Adrenal gland (tissue), 12 donors: Measurements from ENCODE around the gene CFAP58. TPM values are rescaled to one million over a fixed set of nuclear protein-coding genes. Genes with fewer than 3 reads are reported as not detected.

Experiments
- DNase-seq, 7 donors: peaks; one replicate each; pipeline ENCODE4 v3.0.0-alpha.2; 2019 to 2020
- H3K27ac ChIP-seq, 5 donors: fragments of 200-600 bp; sonication (generic) in 4 of 5; 1 replicate in 3 of 5; 2 replicates in 2 of 5; pipeline versions ENCODE4 v1.5.1 to v1.8.0; 2016 to 2020; ENCODE audit warnings: mild to moderate bottlenecking in 1 of 5
- H3K27me3 ChIP-seq: fragments of 200-600 bp; 2 replicates; pipeline ENCODE4 v1.8.0; 2021
- H3K36me3 ChIP-seq, 2 donors: fragments of 200-600 bp; replicated peaks in 1 of 2; 1 replicate in 1 of 2; 2 replicates in 1 of 2; pipeline versions ENCODE4 v1.5.1 to v1.8.0; 2018 to 2022
- H3K4me1 ChIP-seq, 2 donors: fragments of 200-600 bp; replicated peaks in 1 of 2; 1 replicate in 1 of 2; 2 replicates in 1 of 2; pipeline versions ENCODE4 v1.5.1 to v1.8.0; 2018 to 2021
- H3K4me3 ChIP-seq, 4 donors: fragments of 200-600 bp; sonication (generic) in 3 of 4; one replicate each; pipeline ENCODE4 v1.5.1; 2016 to 2018
- H3K9me3 ChIP-seq, 3 donors: fragments of 200-600 bp; sonication (generic) in 1 of 3; replicated peaks in 1 of 3; 1 replicate in 2 of 3; 2 replicates in 1 of 3; pipeline versions ENCODE4 v1.5.1 to v1.8.0; 2016 to 2021
- POLR2A ChIP-seq, 2 donors: fragments of 450-650 bp; IDR thresholded peaks; one replicate each; pipeline ENCODE4 v1.6.1; 2017; ENCODE audit warnings: antibody characterized with exemption in 2 of 2, mild to moderate bottlenecking in 2 of 2, moderate library complexity in 1 of 2
- WGBS, 4 donors: extraction: QIAGEN DNeasy Blood & Tissue Kit in 2 of 4; methylation state at CpG; one replicate each; pipeline versions ENCODE4 v1.1.5 to v1.1.7; 2013 to 2017; 5-methylcytosine and 5-hydroxymethylcytosine counted together
- intact Hi-C, 2 donors: fragments of 100-400 bp; cut with DNase I; formaldehyde crosslinking; loops; one replicate each; pipeline versions ENCODE4 v1.14.1 to v1.15.0; 2022 to 2023
- polyA plus RNA-seq, 3 donors: library from polyadenylated mRNA; stranded (reverse); fragments of 200-250 nt in 2 of 3; fragments of 350-450 nt in 1 of 3; fragmentation: Illumina TruSeq in 1 of 3; extraction: RNeasy Lipid Tissue Mini Kit (QIAGEN cat#74804) in 1 of 3; gene quantifications; one replicate each; pipeline ENCODE4 v1.2.3, GENCODE V29; 2013 to 2014
- total RNA-seq, 9 donors: library from RNA; depleted of rRNA in 4 of 9; stranded (reverse); fragments of >200 nt in 4 of 9; fragments of 120-200 nt in 1 of 9; fragmentation: NEBNext Ultra II Directional in 1 of 9; extraction: Animal tissue kit (Norgen Biotek cat#: 25700) in 1 of 9; gene quantifications; one replicate each; pipeline versions ENCODE4 v1.1.0 to v1.2.4, GENCODE V29; 2013 to 2023
- TF ChIP-seq, protein P1 (sequence below), 6 experiments: fragments of 450-650 bp in 4 of 6; fragments of 200-600 bp in 2 of 6; sonication (generic) in 1 of 6; IDR thresholded peaks; 1 replicate in 5 of 6; 2 replicates in 1 of 6; pipeline versions ENCODE4 v1.5.1 to v1.8.0; 2016 to 2021; ENCODE audit warnings: antibody characterized with exemption in 6 of 6, mild to moderate bottlenecking in 2 of 6, moderate library complexity in 1 of 6
- donor health status: healthy with polysubstance abuse.
- donor health status: Bipolar disorder and iron deficiency.
- donor health status: DM: yes; HTN: yes; CAD: no.
- donor health status: DM: no; HTN: no; CAD: no.
- donor health status: DM: no; HTN: no; CAD: no.
- donor health status: DM: yes; HTN: yes; CAD: no.

Gene CFAP58
- total and polyA plus RNA-seq, 12 donors: 0.11 to 2.9 (median 0.85) TPM

GRCh38 chr10:104318810-104319741 is 34.6 kb upstream of the CFAP58 start:
- WGBS, 4 donors: 67 to 73% (median 69%) methylated on average over 14 to 19 of the region's 19 CpGs
- TF ChIP-seq, protein P1, sequence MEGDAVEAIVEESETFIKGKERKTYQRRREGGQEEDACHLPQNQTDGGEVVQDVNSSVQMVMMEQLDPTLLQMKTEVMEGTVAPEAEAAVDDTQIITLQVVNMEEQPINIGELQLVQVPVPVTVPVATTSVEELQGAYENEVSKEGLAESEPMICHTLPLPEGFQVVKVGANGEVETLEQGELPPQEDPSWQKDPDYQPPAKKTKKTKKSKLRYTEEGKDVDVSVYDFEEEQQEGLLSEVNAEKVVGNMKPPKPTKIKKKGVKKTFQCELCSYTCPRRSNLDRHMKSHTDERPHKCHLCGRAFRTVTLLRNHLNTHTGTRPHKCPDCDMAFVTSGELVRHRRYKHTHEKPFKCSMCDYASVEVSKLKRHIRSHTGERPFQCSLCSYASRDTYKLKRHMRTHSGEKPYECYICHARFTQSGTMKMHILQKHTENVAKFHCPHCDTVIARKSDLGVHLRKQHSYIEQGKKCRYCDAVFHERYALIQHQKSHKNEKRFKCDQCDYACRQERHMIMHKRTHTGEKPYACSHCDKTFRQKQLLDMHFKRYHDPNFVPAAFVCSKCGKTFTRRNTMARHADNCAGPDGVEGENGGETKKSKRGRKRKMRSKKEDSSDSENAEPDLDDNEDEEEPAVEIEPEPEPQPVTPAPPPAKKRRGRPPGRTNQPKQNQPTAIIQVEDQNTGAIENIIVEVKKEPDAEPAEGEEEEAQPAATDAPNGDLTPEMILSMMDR (IDR thresholded peaks at IDR 0.05): no peak
- no peak for TF ChIP-seq POLR2A (IDR thresholded peaks at IDR 0.05)
- intact Hi-C loops: no loop called here
- Histone ChIP-seq H3K9me3 (no peaks in the 10 kb centered on the region), H3K27ac (peak overlapping the region in 2 of 5 donors; percentile 38 to 60), H3K27me3 (no peaks in the 10 kb centered on the region), H3K36me3 (peaks cover 0 to 18% of the 10 kb centered on the region in 2 donors), H3K4me1 (peaks cover 13 to 52% of the 10 kb centered on the region in 2 donors), H3K4me3 (no peak overlapping the region)
- DNase-seq: peak in 1 of 7 donors; percentile 33

DNA sequence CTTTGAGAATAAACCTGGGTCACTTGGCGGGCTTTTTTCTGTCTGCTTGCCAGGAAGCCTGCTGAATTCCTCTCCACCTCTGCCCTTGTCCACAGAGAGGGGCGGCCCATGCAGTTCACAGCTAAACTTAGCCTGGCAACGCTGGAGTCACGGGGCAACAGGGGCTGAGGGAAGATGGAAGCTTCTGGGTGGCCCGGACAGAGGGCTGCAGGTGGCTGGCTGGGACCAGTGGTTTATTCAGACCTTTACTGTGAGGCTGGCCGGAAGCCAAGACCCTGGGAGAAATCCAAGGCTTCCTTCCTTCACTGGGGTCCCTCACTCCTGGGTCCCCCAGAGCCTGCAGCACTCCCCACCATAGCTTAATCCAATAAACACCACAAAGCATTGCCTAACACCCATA is 32.4 kb upstream of the CFAP58 start:
- intact Hi-C loops: no loop called here
- no peak for TF ChIP-seq POLR2A (IDR thresholded peaks at IDR 0.05)
- TF ChIP-seq, protein P1 (IDR thresholded peaks at IDR 0.05): no peak
- Histone ChIP-seq H3K27me3 (no peaks in the 10 kb centered on the region), H3K27ac (peak overlapping the region in 2 of 5 donors; percentile 17 to 38), H3K4me1 (peaks cover 18 to 67% of the 10 kb centered on the region in 2 donors), H3K4me3 (no peak overlapping the region), H3K9me3 (no peaks in the 10 kb centered on the region), H3K36me3 (no peaks in the 10 kb centered on the region)
- no peak for DNase-seq
- WGBS, 4 donors: 63 to 78% (median 67%) methylated on average over 5 to 6 of the region's 6 CpGs

DNA sequence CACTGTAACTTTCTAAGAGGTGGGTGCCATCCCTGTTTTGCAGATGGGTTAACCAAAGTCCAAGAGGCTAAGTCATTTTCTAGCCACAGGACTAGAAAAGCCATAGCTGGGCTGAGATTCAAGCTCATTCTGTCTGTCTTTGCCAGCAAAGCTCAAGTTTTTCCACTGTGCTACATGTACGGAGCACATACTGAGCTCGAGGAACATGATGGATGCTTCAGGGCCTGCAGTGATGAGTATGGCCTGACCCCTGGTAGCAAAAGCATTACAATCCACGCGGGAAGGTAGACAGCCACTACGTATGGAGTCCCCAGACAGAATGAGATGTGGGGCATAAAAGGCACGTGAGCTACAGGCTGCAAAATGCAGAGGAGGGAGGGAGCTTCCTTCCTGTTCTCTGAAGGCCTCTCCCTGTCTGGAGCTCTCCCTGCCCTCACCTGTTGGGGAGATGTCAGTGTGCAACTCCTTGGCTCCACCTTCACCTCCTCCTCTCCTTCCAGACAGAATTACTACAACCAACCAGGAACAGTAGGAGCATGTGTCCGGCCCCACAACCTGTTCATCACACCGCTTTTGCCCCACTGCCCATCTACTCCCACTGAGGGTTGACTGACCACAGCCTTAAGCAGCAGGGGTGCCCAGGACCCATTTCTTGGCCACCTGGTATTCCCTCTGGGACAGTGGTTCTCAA is 31.8 kb upstream of the CFAP58 start:
- 63 to 82% (median 75%) methylated on average over 8 of the region's 8 CpGs for WGBS, 4 donors
- peak overlapping the region in 2 of 5 donors; percentile 37 to 88 for H3K27ac ChIP-seq
- TF ChIP-seq, protein P1 (IDR thresholded peaks at IDR 0.05): no peak
- no peak for TF ChIP-seq POLR2A (IDR thresholded peaks at IDR 0.05)

GRCh38 chr10:104322416-104322782 is 31.2 kb upstream of the CFAP58 start:
- DNase-seq: peak in 1 of 7 donors; percentile 19
- peak overlapping the region in 2 of 5 donors; percentile 37 to 88 for H3K27ac ChIP-seq
- H3K36me3 ChIP-seq: no peaks in the 10 kb centered on the region
- peaks cover 28 to 78% of the 10 kb centered on the region in 2 donors for H3K4me1 ChIP-seq
- TF ChIP-seq, protein P1 (IDR thresholded peaks at IDR 0.05): no peak
- TF ChIP-seq POLR2A (IDR thresholded peaks at IDR 0.05): no peak
- H3K9me3 ChIP-seq: no peaks in the 10 kb centered on the region
- intact Hi-C loops: no loop called here
- H3K4me3 ChIP-seq: no peak overlapping the region
- H3K27me3 ChIP-seq: no peaks in the 10 kb centered on the region
- WGBS, 4 donors: 65 to 84% (median 74%) methylated on average over 4 to 7 of the region's 7 CpGs

More for the DNA sequence above, 31.8 kb upstream of the CFAP58 start:
- H3K9me3 ChIP-seq: no peaks in the 10 kb centered on the region
- no peak for DNase-seq
- intact Hi-C loops: no loop called here
- peaks cover 23 to 73% of the 10 kb centered on the region in 2 donors for H3K4me1 ChIP-seq
- H3K27me3 ChIP-seq: no peaks in the 10 kb centered on the region
- no peaks in the 10 kb centered on the region for H3K36me3 ChIP-seq
- no peak overlapping the region for H3K4me3 ChIP-seq
